Measurements from ENCODE around the gene AKAP13.
"Not testable (repeated sequence)": the region's sequence is repeated elsewhere in the genome, so short reads cannot be mapped to it uniquely, and the experiment has no call there.

The AKAP13 gene

GRCh38 chr15:85351501-85351900 lies 28.9 kb upstream of the AKAP13 start:
- not testable (repeated sequence) for DNase-seq

GRCh38 chr15:85351965-85352364 lies 28.4 kb upstream of the AKAP13 start:
- no peak for DNase-seq

DNA sequence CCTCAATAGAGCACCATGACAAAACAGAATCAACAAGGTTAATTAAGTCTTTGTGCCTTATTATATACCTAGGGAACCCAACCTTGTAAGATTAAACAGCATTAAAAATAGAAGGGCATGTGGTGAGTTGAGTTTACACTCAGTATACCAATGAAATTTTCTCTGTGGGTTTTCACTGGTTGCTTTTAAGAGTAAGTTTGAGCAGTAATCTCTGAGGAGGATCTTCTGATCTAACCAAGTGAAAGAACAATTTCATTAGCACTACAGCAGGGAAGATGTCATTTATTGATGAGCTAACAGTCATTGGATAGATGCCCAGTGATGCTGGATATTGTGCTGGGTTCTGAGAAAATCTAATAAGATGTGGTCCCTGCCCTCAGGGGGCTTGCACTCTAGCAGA lies 26.9 kb upstream of the AKAP13 start:
- no peak for DNase-seq

DNA sequence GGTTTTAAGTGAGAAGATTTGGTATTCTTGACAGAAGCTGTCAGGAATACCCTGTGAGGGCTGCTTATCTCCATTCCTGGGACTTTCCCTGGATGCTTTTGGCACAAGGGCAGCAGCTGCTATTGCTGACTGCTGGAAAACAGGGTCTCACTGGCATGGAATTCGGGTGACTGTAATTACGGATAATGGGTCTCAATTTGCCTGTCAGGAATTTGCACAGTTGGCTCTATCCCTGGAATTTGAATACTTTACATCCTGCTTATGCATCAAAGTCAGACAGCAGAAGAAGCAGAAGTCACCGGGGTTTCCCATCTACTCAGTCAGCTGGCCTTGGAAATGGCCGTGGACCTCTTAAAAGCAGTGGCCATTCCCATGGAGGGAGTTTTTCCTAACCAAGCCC lies 25.9 kb upstream of the AKAP13 start:
- no peak for DNase-seq

- no peak for DNase-seq
These were observed 25.5 kb upstream of the AKAP13 start for GRCh38 chr15:85354948-85355347.

GRCh38 chr15:85356276-85356675 lies 24.1 kb upstream of the AKAP13 start:
- no peak for DNase-seq

- DNase-seq: no peak
These were observed 19.1 kb upstream of the AKAP13 start for GRCh38 chr15:85361323-85361722.

- no peak for DNase-seq
These were observed 17.8 kb upstream of the AKAP13 start for GRCh38 chr15:85362436-85363081.

DNA sequence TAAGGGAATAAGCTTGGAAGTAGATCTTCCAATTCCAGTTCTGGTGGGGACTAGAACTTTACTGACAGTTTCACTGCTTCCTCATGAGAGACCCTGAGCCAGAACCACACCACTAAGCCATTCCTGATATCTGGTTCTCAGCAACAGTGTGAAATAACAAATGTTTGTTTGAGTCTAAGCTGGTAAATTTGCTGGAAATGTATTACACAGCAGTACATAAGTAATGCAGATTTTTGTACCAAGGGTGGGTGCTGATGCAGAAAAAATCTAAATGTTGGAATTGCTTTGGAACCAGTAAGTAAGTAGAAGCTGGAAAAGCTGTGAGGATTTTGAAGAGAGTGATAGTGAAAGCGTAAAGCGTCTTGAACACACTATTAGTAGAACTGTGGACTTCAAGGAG lies 14.4 kb upstream of the AKAP13 start:
- DNase-seq: no peak

GRCh38 chr15:85367741-85368140 lies 12.7 kb upstream of the AKAP13 start:
- no peak for DNase-seq

DNA sequence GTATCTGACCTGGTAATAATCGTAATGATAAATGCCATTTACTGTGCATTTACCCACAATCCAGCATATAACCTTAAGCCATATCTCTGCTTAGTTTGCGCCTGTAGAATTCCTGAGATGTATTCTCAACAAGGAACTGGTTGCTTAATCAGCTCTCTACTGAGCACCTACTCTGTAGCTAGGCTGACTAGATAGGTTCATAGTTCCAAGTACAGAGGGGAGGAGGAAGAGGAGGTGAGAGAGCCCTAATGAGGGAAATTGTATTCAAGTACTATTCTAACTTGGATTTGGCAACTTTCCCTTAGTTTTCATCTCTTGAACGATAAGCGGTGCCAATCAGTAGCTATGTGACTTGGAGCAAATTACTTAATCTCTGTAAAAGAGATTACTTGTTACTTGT lies 5.6 kb upstream of the AKAP13 start:
- no peak for DNase-seq

DNA sequence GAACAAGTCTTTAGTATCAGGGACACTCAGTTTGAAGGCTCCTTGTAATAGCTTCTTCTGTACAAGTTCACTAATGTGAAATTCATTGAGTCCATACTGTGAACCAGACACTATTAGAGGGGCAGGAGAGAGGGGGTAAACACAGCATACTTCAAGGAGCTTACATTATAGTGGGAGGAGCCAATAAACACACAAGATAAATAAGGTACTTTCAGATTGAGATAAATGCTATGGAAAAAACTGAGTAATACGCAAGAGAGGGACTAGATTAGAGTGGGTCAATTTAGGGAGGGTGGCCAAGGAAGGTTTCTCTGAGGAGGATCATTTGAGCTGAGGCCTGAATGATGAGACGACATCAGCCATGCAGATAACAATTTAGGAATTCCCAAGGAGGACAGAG lies 3.1 kb upstream of the AKAP13 start:
- no peak for DNase-seq

DNA sequence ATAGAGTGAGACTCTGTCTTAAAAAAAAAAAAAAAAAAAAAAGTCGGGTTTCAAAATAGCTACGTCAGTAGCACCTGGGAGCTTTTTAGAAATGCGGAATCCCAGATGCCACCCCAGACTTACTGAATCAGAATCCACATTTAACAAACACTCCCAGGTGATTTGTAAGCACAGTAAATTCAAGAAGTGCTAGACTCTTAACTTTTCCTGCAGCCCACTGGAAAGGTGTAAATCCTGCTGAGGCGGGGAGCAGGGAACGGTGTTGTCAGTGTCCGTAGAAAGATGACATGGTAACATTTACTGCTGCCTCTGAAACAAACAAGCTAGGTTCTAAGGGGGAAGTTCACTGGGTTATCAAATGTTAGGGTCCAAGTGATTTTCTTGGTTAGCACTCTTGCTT lies 2.4 kb upstream of the AKAP13 start:
- DNase-seq: no peak

- DNase-seq: no peak
These were observed 836 bp upstream of the AKAP13 start for GRCh38 chr15:85379403-85380131.

- no peak for DNase-seq
These were observed 624 bp downstream of the AKAP13 start for GRCh38 chr15:85380812-85381642.

- DNase-seq: no peak
These were observed 1.7 kb downstream of the AKAP13 start for GRCh38 chr15:85381850-85382751.

- DNase-seq: no peak
These were observed 2.5 kb downstream of the AKAP13 start for GRCh38 chr15:85382942-85383341.

GRCh38 chr15:85383470-85384148 lies 3.2 kb downstream of the AKAP13 start:
- DNase-seq: no peak

DNA sequence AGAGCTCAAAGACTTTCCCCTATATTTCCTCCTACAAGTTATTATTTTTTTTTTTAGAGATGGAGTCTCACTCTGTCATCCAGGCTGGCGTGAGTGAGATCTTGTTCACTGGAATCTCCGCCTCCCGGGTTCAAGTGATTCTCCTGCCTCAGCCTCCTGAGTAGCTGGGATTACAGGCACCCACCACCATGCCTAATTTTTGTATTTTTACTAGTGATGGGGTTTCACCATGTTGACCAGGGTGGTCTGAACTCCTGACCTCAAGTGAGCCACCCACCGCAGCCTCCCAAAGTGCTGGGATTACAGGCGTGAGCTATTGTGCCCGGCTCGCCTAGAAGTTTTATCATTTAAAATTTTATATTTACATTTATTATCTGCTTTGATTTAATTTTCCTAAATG lies 5.9 kb downstream of the AKAP13 start:
- no peak for DNase-seq

DNA sequence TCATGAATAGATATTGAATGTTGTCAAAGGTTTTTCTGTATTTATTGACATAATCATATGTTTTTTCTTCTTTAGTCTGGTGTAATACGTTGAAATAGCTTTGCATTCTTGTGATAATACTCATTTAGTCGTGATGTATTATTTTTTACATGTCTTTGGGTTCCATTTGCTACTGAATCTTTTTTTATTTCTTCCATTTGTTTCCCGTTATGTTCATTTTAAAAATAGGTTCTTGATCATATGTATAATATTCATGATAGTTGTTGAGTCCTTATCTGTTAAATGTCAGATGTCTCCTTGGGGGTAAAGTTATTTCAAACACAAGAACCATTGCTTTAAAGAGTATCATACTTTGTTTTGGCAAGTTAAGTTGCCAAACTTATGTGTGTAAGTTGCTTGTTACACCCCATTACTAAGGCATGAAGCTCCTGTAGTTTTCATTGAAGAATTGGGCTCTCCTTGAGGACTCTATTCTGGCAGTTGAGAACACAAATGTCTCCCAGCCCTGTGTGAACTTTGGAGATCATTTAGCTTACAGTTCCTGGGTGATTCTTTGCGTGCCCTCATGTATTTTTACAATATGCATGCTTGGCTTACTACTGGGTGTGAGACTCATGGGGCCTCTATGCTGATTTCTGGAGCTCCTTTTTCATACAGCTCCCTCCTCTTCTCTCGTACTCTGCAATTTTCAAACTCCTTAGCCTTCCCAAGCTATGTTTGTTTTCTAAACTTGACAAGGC lies 8.3 kb downstream of the AKAP13 start:
- no peak for DNase-seq

DNA sequence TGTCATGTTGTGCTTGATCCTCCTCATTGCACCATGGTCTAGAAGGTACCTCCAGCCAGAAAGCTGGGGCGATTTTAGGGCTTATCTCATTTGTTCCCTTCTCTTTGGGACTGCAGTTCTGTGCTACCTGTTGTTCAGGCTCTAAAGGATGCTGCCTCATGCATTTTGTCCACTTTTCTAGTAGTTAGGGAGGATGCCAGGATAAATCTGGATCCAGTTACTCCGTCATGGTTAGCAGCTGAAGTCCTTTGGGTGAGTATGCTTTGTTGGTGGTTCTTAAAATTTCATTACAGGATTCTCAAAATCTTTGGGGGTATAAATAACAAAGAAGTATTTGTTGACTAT lies 8.9 kb downstream of the AKAP13 start:
- DNase-seq: no peak

DNA sequence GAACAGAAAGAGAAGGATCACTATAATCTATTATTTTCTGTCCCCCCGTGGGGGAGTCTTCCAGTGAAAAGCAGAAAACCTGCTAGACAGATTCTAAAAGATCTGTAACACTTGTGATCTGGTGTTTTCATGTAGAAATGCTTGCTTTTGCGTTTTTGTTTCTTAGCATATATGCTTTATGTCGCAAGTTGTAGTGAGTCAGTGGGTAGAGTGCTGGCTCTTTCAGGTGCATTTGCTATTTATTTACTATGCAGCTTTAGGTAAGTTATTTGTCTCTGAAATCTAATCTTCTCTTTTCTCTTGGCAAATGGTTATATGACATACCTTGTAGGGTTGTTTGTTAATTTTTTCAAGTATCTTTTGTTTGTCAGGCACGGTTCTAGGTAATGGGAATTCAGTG lies 9.4 kb downstream of the AKAP13 start:
- no peak for DNase-seq

All from NCI-H2107 (cell line).